ENCODE data around the gene ANKS1B. TPM values are rescaled to one million over a fixed set of nuclear protein-coding genes. Genes with fewer than 3 reads are reported as not detected.

The ANKS1B gene
- total and polyA plus RNA-seq, 10 of the 15 experiments (the other 5 are each of a cell fraction or from before 2014, with no cell fraction given), result 0.16 to 1.3 (median 0.82) TPM; not detected in 7

DNA sequence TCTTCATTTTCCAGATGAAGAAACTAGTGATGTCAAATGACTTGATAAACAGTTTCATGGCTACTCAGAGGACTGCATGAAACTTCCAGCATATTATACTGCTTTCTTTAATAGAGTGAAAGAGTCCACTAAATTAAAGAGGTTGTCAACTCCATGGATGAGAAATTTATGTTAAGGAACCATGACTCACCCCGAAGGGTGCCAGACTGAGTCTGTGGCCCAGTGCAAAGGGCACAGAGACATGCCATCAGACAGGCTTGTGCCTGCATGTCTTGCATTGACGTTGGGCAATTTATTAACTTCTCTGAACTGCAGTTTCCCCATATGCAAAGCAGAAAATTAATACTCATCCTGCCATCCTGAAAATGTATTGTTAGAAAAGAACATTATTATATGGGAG is 957.3 kb downstream of the ANKS1B start:
- RAD21 ChIA-PET (ENCODE audit: unreplicated experiment), result interaction anchor here (1.5 kb wide), 1 partner anchor 10 kb away, joined by 4 read pairs; no protein-coding TSS in a partner anchor
- Histone ChIP-seq H3K9me3 (replicated peaks; ENCODE audit: control insufficient read depth, insufficient read depth, low read length) (no peaks in the 10 kb centered on the region), H3K79me2 (ENCODE audit: control insufficient read depth, insufficient read depth, low read length) (no peaks in the 10 kb centered on the region), H3K4me1 (ENCODE audit: control insufficient read depth, insufficient read depth, low read length) (no peaks in the 10 kb centered on the region), H2AFZ (ENCODE audit: control insufficient read depth, low read depth, low read length) (no peak overlapping the region), H4K20me1 (ENCODE audit: control insufficient read depth, insufficient read depth) (no peaks in the 10 kb centered on the region), H3K4me3 (no peak overlapping the region), H3K9ac (ENCODE audit: control insufficient read depth, insufficient read depth, low read length) (no peak overlapping the region), H3K36me3 (ENCODE audit: control insufficient read depth in 2 of 2, insufficient read depth in 2 of 2, low read length in 1 of 2) (no peaks in the 10 kb centered on the region), H3K4me2 (ENCODE audit: control insufficient read depth, insufficient read depth) (no peak overlapping the region), H3K27ac (ENCODE audit: control insufficient read depth, insufficient read depth) (no peak overlapping the region), H3K27me3 (replicated peaks in 1 of 2; ENCODE audit: control insufficient read depth in 2 of 2, insufficient read depth in 2 of 2, low read length in 1 of 2) (no peaks in the 10 kb centered on the region)
- intact Hi-C loops (cut with micrococcal nuclease; ENCODE audit: unreplicated experiment), result no loop called here
- ATAC-seq, result 0 out of 3 replicates have a peak, but pooled peaks have one; percentile 31
- TF ChIP-seq, protein P1, sequence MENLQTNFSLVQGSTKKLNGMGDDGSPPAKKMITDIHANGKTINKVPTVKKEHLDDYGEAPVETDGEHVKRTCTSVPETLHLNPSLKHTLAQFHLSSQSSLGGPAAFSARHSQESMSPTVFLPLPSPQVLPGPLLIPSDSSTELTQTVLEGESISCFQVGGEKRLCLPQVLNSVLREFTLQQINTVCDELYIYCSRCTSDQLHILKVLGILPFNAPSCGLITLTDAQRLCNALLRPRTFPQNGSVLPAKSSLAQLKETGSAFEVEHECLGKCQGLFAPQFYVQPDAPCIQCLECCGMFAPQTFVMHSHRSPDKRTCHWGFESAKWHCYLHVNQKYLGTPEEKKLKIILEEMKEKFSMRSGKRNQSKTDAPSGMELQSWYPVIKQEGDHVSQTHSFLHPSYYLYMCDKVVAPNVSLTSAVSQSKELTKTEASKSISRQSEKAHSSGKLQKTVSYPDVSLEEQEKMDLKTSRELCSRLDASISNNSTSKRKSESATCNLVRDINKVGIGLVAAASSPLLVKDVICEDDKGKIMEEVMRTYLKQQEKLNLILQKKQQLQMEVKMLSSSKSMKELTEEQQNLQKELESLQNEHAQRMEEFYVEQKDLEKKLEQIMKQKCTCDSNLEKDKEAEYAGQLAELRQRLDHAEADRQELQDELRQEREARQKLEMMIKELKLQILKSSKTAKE (IDR thresholded peaks at IDR 0.05; ENCODE audit: low read depth, poor library complexity, severe bottlenecking), result peak; percentile 37
- TF ChIP-seq SP1 (IDR thresholded peaks at IDR 0.05; ENCODE audit: low read depth, low read length), result no peak
- TF ChIP-seq NR2C2 (IDR thresholded peaks at IDR 0.05; ENCODE audit: borderline replicate concordance, control insufficient read depth, insufficient read length, low read depth), result no peak
- CTCF ChIA-PET, result interaction anchor here (1.3 to 1.6 kb wide), 2 partner anchors 14 to 460 kb away, joined by 3 to 4 read pairs; no protein-coding TSS in a partner anchor
- DNase-seq (ENCODE audit: low read depth, low spot score), result no peak
- in situ Hi-C loops (cut with MboI), result no loop called here
- no peak for FAIRE-seq
- POLR2A ChIA-PET, result no interaction called here
- no TSS peak for BruUV-seq (replicated peaks)
- SMC1A ChIA-PET (ENCODE audit: uncharacterized antibody, unreplicated experiment), result interaction anchor here (1.1 to 1.5 kb wide), 3 partner anchors 10 to 29 kb away, joined by 3 to 5 read pairs (median 4); no protein-coding TSS in a partner anchor
- 0% methylated on average over 2 of the region's 2 CpGs for WGBS (ENCODE audit: insufficient coverage, insufficient replicate concordance, low lambda C conversion rate, missing lambda C conversion rate)

DNA sequence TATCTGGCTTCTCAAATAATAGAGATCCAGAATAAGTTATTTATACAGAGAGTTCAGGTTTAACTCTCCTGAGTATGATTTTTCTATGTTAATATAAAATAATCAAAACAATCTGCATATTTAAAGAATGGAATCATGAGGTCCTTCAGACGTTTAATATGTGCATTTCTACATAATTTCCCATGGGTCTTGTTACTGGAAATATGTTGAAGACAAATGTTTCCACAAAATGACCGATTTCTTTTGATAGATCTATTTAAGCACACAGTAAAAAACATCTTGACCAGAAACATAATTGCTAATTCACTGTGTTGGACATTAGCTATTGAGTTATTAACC is 957.7 kb downstream of the ANKS1B start:
- no peaks in the 10 kb centered on the region for H3K36me3 ChIP-seq (ENCODE audit: control insufficient read depth in 2 of 2, insufficient read depth in 2 of 2, low read length in 1 of 2)
- RAD21 ChIA-PET (ENCODE audit: unreplicated experiment), result no interaction called here
- ATAC-seq (no peak), DNase-seq (ENCODE audit: low read depth, low spot score) (no peak), FAIRE-seq (no peak)
- POLR2A ChIA-PET, result no interaction called here
- H3K27ac ChIP-seq (ENCODE audit: control insufficient read depth, insufficient read depth), result no peak overlapping the region
- BruUV-seq (replicated peaks), result no TSS peak
- no peaks in the 10 kb centered on the region for H3K79me2 ChIP-seq (ENCODE audit: control insufficient read depth, insufficient read depth, low read length)
- H3K9me3 ChIP-seq (replicated peaks; ENCODE audit: control insufficient read depth, insufficient read depth, low read length), result no peaks in the 10 kb centered on the region
- intact Hi-C loops (cut with micrococcal nuclease; ENCODE audit: unreplicated experiment) (no loop called here), in situ Hi-C loops (cut with MboI) (no loop called here)
- 0% methylated on average over 2 of the region's 2 CpGs for WGBS (ENCODE audit: insufficient coverage, insufficient replicate concordance, low lambda C conversion rate, missing lambda C conversion rate)
- SMC1A ChIA-PET (ENCODE audit: uncharacterized antibody, unreplicated experiment), result interaction anchor here (1.1 to 1.5 kb wide), 4 partner anchors 11 to 28 kb away, joined by 3 to 5 read pairs (median 4); no protein-coding TSS in a partner anchor
- H3K4me1 ChIP-seq (ENCODE audit: control insufficient read depth, insufficient read depth, low read length), result no peaks in the 10 kb centered on the region
- no peak overlapping the region for H3K9ac ChIP-seq (ENCODE audit: control insufficient read depth, insufficient read depth, low read length)
- no peak overlapping the region for H3K4me2 ChIP-seq (ENCODE audit: control insufficient read depth, insufficient read depth)
- H3K27me3 ChIP-seq (replicated peaks in 1 of 2; ENCODE audit: control insufficient read depth in 2 of 2, insufficient read depth in 2 of 2, low read length in 1 of 2), result no peaks in the 10 kb centered on the region
- no peak overlapping the region for H3K4me3 ChIP-seq
- H4K20me1 ChIP-seq (ENCODE audit: control insufficient read depth, insufficient read depth), result no peaks in the 10 kb centered on the region
- CTCF ChIA-PET, result interaction anchor here (1.3 to 2.6 kb wide), 2 partner anchors 15 to 28 kb away, joined by 3 to 6 read pairs; no protein-coding TSS in a partner anchor
- H2AFZ ChIP-seq (ENCODE audit: control insufficient read depth, low read depth, low read length), result no peak overlapping the region
- TF ChIP-seq CBX5 (IDR thresholded peaks at IDR 0.05; ENCODE audit: low read depth) (no peak), ASH2L (IDR thresholded peaks at IDR 0.05; ENCODE audit: borderline replicate concordance, low read depth) (no peak)
- TF ChIP-seq, protein P2, sequence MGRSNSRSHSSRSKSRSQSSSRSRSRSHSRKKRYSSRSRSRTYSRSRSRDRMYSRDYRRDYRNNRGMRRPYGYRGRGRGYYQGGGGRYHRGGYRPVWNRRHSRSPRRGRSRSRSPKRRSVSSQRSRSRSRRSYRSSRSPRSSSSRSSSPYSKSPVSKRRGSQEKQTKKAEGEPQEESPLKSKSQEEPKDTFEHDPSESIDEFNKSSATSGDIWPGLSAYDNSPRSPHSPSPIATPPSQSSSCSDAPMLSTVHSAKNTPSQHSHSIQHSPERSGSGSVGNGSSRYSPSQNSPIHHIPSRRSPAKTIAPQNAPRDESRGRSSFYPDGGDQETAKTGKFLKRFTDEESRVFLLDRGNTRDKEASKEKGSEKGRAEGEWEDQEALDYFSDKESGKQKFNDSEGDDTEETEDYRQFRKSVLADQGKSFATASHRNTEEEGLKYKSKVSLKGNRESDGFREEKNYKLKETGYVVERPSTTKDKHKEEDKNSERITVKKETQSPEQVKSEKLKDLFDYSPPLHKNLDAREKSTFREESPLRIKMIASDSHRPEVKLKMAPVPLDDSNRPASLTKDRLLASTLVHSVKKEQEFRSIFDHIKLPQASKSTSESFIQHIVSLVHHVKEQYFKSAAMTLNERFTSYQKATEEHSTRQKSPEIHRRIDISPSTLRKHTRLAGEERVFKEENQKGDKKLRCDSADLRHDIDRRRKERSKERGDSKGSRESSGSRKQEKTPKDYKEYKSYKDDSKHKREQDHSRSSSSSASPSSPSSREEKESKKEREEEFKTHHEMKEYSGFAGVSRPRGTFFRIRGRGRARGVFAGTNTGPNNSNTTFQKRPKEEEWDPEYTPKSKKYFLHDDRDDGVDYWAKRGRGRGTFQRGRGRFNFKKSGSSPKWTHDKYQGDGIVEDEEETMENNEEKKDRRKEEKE (IDR thresholded peaks at IDR 0.05), result no peak
- TF ChIP-seq, protein P3, sequence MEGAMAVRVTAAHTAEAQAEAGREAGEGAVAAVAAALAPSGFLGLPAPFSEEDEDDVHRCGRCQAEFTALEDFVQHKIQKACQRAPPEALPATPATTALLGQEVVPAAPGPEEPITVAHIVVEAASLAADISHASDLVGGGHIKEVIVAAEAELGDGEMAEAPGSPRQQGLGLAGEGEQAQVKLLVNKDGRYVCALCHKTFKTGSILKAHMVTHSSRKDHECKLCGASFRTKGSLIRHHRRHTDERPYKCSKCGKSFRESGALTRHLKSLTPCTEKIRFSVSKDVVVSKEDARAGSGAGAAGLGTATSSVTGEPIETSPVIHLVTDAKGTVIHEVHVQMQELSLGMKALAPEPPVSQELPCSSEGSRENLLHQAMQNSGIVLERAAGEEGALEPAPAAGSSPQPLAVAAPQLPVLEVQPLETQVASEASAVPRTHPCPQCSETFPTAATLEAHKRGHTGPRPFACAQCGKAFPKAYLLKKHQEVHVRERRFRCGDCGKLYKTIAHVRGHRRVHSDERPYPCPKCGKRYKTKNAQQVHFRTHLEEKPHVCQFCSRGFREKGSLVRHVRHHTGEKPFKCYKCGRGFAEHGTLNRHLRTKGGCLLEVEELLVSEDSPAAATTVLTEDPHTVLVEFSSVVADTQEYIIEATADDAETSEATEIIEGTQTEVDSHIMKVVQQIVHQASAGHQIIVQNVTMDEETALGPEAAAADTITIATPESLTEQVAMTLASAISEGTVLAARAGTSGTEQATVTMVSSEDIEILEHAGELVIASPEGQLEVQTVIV (IDR thresholded peaks at IDR 0.05; ENCODE audit: borderline replicate concordance, partially characterized antibody), result no peak
